GM18858 (cell line): ENCODE results near the gene PLA2G2E.
"Not testable (repeated sequence)": the region's sequence is repeated elsewhere in the genome, so short reads cannot be mapped to it uniquely, and the experiment has no call there.

Source experiments
- ATAC-seq: cut with Tn5 transposase; IDR thresholded peaks from one replicate; pipeline ENCODE4 v1.9.1; 2021; ENCODE audit not compliant: unreplicated experiment

Gene PLA2G2E

DNA sequence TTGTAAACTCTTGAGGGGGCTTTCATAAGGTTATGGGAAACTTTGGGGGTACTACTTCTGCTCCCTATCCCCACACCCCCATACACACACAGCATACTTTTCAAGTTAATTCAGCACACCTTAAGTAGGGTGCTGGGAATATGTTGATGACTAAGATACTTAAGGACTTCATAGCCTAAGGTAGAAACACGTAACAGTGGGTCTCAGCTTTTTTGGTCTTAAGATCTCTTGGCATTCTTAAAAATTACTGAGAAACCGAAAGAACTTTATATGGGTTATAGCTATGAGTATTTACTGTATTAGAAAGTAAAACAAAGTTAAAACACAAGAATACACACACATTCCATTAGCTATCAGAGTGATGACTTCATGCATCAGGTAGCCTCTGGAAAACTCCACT, 39.1 kb downstream of the PLA2G2E start:
- no peak for ATAC-seq

DNA sequence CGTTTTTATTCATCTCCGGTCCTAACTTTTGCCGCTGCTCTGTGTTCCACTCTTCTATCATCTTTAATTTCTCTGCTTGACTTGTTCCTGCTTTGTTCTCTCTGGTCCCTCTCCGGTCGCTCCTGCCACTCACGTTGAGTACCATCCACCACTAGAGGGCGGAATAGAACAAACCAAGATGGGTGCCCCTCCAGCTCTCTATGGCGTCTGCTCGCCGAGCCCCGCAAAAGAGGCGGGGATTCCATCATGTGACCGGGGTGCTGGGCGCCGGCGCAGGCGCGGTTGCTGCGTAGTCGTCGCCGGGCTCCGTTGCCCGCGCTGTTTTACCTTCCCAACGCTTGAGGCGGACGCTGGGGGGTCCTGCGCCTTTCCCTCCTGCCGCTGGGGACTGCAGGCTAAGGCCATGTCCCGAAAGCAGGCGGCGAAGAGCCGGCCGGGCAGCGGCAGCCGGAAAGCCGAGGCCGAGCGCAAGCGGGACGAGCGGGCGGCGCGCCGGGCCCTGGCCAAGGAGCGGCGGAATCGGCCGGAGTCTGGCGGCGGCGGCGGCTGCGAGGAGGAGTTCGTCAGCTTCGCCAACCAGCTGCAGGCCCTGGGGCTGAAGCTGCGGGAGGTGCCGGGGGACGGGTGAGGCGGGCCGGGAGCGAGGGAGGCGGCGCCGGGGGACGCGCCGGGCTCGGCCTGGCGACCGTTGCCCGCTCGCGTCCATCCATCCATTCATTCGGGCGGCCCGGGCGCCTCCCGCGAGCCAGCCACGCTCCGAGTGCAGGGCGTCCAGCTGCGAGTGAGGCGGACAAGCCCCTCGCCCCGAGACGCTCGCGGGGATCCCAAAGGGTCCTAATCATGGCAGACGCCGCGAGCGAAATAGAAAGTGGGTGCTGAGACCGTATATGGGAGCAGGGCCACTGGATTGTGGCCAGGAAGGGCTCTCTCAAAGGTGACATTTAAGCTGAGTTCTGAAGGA, 41.0 kb downstream of the PLA2G2E start, which contains the start of gene OTUD3:
TSS of gene OTUD3 (plus strand) at position 285 of the 961 bp plus-strand sequence. CDS start at position 404, 119 bp downstream.
- ATAC-seq, result peak; percentile 84

DNA sequence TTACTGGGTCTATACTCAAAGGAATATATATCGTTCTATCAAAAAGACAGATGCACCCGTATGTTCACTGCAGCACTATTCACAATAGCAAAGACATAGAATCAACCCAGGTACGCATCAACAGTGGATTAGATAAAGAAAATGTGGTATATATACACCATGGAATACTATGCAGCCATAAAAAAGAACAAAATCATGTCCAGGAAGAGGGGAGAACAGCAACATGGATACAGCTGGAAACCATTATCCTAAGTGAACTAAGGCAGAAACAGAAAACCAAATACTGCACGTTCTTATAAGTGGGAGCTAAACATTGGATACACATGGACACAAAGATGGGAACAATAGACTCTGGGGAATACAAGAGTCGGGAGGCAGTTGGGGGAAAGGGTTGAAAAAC, 42.6 kb downstream of the PLA2G2E start:
- ATAC-seq, result not testable (repeated sequence)

DNA sequence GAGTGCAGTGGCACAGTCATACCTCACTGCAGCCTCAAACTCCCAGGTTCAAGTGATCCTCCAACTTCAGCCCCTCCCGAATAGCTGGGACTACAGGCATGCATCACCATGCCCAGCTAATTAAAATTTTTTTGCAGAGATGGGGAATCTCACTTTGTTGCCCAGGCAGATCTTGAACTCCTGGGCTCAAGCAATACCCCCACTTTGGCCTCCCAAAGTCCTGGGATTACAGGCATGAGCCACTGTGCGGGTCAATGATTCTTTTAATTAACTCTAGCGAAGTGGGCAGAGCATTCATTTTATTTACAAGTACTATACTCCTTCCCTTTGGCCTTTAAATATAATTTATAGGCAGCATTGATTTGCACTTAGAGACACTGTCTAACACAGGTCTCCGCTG, 43.8 kb downstream of the PLA2G2E start:
- ATAC-seq, result no peak

DNA sequence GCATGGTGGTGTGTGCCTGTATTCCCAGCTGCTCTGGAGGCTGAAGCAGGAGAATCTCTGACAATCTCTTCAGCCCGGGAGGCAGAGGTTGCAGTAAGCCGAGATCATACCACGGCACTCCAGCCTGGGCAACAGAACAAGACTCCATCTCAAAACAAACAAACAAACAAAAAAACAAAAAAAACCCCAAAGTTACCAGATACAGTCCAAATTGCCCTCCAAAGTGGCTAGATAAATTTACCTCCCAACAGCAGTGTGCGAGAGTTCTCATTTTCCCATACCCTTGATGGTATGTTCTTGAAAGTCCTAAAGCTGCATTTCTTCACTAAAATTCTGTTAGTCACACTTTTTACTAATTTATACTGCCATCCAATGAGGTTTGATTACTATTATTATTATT, 44.2 kb downstream of the PLA2G2E start:
- no peak for ATAC-seq

DNA sequence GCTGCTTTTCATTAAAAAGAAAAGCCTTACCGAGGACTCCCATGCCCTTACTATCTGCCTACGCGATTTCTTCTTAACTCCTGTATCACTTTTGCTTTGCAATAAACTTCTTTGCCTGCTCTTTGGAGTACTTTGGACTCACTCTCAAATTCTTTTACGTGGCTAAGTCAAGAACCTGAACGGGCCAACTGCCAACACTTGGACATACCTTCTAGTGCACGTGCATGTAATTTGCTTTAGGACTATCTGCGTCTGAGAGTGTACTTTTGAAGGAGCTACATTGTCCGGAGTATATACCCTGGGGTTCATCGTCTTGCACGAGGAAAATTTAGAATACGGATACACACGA, 44.8 kb downstream of the PLA2G2E start:
- no peak for ATAC-seq

DNA sequence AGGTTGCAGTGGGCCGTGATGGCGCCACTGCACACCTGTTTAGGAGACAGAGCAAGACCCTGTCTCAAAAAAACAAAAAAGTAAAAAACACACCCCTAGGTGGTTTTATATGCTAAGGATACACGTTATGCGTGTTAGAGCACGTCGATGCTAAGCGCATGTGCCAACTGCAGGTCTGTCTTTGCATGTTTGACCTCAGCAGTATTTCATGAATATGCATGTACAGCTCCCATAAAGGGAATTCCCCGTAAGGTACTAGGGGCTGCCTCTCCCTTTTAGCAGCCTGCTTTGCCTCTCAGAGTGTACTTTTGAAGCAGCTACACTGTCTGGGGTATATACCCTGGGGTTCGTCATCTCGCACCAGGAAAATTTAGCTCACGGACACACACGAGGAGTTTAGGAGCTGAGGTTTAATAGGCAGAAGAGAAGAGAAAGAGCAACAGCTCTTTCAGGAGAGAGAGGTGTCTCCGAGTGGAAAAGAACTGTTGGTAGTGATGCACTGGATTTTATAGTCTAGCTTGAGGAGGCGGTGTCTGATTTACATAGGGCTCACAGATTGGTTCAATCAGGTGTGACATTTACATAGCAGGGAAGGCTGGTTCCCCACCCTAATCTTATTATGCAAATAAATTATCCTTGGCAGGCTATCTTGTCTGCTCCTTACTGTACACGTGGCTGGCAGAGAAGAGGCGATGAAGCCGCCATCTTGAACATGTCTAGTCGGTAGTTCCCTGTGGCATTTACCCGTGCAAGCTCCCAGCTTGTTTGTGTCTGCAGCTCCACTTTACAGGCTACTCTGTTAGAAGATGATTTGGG, 45.4 kb downstream of the PLA2G2E start:
- no peak for ATAC-seq

DNA sequence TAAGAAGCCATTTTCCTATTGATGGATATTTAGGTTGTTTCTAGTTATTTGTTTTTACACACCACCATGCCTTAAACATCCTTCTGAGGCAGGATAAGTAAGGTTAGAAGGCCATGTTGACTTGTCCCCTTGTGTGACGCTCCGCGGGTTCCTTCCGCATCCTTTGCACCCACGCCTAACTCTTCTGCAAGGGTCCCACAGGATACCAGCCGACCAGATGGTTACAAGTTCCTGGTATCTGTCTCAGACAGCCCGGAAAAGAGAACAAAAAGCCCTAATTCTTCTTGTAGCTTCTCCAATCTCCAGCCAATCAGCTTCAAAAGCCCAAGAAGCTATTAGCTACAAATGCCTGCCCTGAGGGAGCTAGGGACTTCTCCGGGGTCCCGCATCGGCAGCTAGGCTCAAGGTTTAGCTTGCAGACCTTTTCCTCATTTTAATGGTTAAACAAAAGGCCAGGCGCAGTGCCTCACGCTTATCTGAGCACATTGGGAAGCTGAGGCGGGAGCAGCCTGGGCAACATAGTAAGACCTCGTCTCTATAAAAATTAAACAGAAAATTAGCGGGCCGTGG, 46.2 kb downstream of the PLA2G2E start:
- no peak for ATAC-seq

DNA sequence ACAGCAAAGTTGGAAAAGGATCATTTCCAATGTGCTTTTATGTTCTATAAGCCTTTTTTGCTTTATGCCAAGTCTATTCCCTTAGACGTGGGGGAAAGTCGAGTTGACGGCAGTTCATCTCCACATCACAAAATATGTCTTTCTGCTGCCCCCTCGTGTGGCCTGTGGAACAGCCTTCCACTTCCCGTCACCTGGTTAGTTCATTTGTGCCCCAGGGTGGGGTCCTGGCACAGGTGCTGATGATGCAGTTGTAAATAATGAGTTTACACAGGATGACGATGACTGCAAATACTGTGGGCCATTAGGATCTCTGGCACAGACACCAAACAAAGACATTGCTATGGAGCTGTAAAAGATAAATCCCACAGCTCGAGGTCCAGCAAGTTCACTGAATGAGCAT, 51.2 kb downstream of the PLA2G2E start:
- ATAC-seq, result no peak
